Epidermal melanocyte (primary cell): ENCODE measurements around the gene STC2.
"Not testable (repeated sequence)": the region's sequence is repeated elsewhere in the genome, so short reads cannot be mapped to it uniquely, and the experiment has no call there.

Experiments used
- DNase-seq: peaks from one replicate; pipeline ENCODE4 v3.0.0; 2011; ENCODE audit warnings: low spot score; ENCODE audit not compliant: insufficient read length

The STC2 gene

GRCh38 chr5:173296737-173297676 is 31.2 kb downstream of the STC2 start:
- no peak for DNase-seq

- DNase-seq: no peak
Measured at GRCh38 chr5:173295796-173296195, 32.4 kb downstream of the STC2 start.

GRCh38 chr5:173294673-173295320 is 33.4 kb downstream of the STC2 start:
- DNase-seq: no peak

- peak; percentile 77 for DNase-seq
Measured at GRCh38 chr5:173293817-173294672, 34.2 kb downstream of the STC2 start.

- DNase-seq: no peak
Measured at GRCh38 chr5:173291722-173292658, 36.2 kb downstream of the STC2 start.

DNA sequence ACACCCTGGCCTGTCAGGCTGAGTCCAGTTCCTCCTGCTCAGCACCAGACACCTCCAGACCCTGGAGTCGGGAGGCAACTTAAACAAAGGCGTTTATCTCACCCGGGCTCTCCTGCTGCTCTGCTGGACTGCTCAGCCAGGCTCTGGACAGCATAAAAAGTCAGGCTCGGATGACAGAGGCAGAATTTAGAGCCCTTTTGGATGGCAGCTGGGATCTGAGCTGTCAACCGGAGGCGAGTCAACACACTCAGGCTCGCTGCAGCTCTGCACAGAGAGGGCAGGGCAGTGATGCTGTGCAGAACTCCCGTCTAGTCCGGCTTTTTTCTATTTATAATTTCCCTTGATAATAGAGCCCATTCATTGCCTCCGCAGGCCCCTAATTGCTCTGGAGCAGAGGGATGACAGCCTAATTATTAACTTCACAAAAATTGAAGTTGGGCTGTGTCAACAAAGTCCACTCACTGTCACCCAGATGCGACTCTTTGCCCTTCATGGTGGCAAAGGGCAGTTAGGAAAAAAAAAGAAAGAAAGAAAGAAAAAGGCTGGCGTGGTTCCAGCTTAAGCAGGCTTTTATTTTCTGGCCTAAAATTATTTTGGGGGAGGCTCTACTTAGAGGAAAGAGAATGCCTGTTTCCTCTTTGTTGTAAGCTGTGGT is 37.6 kb downstream of the STC2 start:
- DNase-seq: peak; percentile 74

DNA sequence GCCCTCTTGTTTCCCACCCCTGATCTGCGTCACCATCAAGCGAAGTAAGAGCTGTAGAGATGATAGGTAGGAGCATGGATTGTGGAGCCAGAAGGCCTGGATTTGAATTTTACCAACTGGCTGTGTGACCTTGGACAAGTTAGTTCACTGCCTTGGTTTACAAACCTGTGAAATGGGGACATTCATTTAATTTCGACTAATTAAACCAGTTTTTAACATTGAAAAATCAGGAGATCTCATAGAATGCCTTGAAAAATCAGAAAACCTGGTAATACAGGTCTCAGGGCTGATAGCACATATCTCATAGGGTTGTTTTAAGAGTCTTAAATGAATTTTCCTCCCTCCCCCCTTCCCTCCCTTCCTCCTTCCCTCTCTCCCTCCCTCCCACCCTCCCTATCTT is 38.8 kb downstream of the STC2 start:
- DNase-seq: no peak

- DNase-seq: no peak
Measured at GRCh38 chr5:173288632-173289031, 39.6 kb downstream of the STC2 start.

DNA sequence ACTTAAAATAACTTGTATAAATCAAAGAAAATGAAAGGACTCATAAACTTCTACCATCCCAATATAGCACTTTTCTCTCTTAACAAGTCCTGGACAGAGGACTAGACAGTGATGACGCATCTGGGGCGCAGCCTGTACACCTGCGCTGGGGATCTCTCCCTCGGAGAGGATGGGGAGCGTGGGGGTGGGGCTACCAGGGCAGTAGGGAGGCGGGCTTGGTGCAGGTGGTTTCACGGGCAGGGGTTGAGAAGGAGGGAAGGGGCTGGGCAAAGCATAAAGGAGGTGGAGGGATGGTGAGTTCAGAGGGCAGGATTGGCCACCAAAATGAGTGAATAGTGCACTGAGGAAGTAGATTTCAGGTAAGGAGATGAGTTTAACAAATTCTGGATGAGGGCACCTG is 41.1 kb downstream of the STC2 start:
- DNase-seq: no peak

GRCh38 chr5:173284343-173284958 is 43.8 kb downstream of the STC2 start:
- not testable (repeated sequence) for DNase-seq

GRCh38 chr5:173283318-173284288 is 44.6 kb downstream of the STC2 start:
- no peak for DNase-seq

DNA sequence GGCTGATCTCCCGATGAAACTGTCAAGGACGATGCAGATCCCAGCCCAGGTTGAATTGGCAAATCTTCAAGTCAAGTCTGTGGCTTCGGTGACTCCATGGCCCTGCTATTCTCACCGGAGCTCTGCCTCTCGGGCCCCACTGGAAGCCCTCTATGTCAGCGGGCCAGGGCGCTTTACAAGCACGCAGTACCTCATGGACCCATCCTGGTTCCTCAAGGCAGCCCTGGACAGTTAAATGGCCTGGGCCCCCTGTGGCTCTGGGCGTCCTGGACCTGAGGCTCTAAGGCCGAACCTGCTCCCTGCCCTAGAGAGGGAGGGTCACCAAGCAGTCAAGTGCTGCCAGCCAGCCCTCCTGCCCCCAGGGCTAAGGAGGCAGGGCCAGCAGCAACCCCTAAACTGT is 45.3 kb downstream of the STC2 start:
- no peak for DNase-seq

DNA sequence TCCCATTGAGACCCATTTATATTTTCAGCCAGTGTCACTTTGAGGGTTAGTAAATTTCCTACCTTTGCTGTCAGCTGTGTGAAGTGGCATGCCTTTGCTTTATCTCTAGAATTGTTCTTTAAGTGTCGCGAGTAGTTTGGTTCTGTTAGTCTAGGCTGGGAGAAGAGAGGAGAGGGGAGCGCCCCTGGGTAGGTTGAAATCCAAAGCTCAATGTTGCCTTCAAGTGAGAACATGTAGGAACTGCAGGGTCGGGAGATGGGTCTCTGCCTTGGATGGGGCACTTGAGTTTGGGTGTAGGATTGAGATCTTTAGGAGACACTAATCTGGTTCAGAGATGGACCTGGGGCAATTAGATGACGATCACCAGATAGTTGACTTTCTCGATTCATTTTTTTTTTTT is 46.3 kb downstream of the STC2 start:
- DNase-seq: no peak

GRCh38 chr5:173279166-173279565 is 49.0 kb downstream of the STC2 start:
- DNase-seq: no peak

GRCh38 chr5:173278641-173279040 is 49.6 kb downstream of the STC2 start:
- no peak for DNase-seq

DNA sequence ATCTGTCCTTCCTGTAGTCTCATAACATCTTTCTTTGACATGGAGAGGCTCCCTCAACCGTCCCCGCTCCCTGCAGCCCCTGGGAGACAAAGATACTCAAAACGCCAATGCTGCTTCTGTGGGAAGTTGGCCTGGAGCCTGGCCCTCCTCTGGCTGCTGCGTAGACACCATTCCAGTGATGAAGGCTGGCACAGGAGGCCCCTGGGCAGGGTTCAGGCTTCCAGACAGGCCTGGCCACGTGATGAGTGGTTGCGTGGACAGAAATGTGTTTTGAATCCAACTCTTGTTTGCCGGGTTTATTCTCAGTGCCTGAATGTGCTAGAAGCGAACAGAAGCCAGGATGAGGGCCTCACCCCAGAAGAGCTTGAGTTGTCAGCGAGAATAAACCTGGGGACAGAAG is 50.0 kb downstream of the STC2 start:
- DNase-seq: no peak

DNA sequence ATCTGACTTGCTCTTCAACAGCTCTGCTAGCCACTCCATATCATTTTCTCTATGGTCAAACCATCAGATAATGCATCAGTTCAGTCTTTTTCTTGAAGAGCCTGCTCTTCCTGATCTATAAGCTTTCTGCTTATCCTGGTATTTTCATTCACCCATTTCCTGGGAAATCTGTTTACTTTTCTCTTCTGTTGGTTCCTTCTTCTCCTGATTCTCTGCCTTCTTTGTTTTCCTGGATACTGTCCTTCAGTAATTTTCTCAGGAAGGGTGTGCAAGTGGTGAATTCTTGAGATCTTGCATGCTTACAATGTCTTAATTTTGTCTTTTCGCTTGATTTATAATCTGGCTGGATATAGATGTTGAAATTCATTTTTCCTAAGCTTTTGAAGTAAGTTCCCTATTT is 53.4 kb downstream of the STC2 start:
- DNase-seq: no peak

DNA sequence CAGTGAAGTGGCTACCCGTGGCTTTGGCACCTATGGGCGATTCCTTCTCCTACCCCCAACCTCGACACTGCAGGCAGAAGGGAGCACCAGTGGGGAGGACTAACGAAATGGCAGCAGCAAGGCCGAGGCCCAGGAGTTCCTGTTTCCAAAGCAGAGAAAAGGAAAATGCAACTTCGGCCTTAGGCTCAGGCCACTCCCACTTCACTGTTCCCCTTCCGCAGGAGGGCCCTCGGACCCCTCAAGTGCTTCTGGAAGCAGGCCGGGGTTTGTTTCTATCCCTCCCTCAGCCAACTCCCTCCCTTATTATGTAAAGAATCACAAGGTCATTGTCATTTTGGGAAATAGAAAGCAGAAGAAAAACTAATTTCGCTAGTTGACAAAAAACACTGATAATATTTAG is 56.8 kb downstream of the STC2 start:
- DNase-seq: no peak
